GM19193 (cell line): ENCODE results near the gene SERF1B.
"Not testable (repeated sequence)": the region's sequence is repeated elsewhere in the genome, so short reads cannot be mapped to it uniquely, and the experiment has no call there.

Experiments
- POLR2A ChIP-seq: IDR thresholded peaks from 4 replicates; pipeline ENCODE4 v1.6.1; 2011; ENCODE audit not compliant: insufficient read depth, insufficient read length; ENCODE audit errors: extremely low read depth

SERF1B gene

GRCh38 chr5:70025106-70025844 lies at the start of gene SERF1B:
TSS of gene SERF1B (plus strand) at chr5:70025251. CDS start at chr5:70025452, 201 bp downstream.
- not testable (repeated sequence) for TF ChIP-seq POLR2A
